ENCODE measurements around the gene SLC2A1.

SLC2A1 gene

GRCh38 chr1:42961312-42962091 is 2.8 kb upstream of the SLC2A1 start:
- TF ChIP-seq GLI4 (tag by site-specific recombination; IDR thresholded peaks at IDR 0.05) (no peak), FEZF1 (tag by site-specific recombination; IDR thresholded peaks at IDR 0.05) (peak; percentile 20; the same call in 1 of the 2 replicates), ZNF626 (tag by site-specific recombination; IDR thresholded peaks at IDR 0.05) (no peak), ZNF23 (tag by site-specific recombination; IDR thresholded peaks at IDR 0.05; ENCODE audit: borderline replicate concordance) (no peak), TRIM28 (IDR thresholded peaks at IDR 0.05; ENCODE audit: borderline replicate concordance, low read length) (0 out of 2 replicates have a peak, but pooled peaks have one; percentile 52), ZNF26 (tag by site-specific recombination; IDR thresholded peaks at IDR 0.05) (no peak), ZNF148 (tag by site-specific recombination; IDR thresholded peaks at IDR 0.05; ENCODE audit: borderline replicate concordance) (no peak), ZFP3 (tag by site-specific recombination; IDR thresholded peaks at IDR 0.05; ENCODE audit: low read depth) (peak; percentile 87), ZNF324 (tag by site-specific recombination; IDR thresholded peaks at IDR 0.05) (no peak), ZBTB1 (tag by site-specific recombination; IDR thresholded peaks at IDR 0.05) (no peak)
- POLR2A ChIA-PET: interaction anchor here (1.9 kb wide), 1 partner anchor 194 kb away, joined by 4 read pairs; the partner anchor contains the start of genes C1orf50 and P3H1
- CTCF ChIA-PET: interaction anchor here (0.7 to 1.1 kb wide), 3 partner anchors 10 to 115 kb away, joined by 3 to 4 read pairs (median 3); no protein-coding TSS in a partner anchor
- H3K27ac ChIP-seq (ENCODE audit: extremely low read depth, low read depth, low read length): no peak overlapping the region; the same call in 1 of the 2 replicates
- peaks cover 11% of the 10 kb centered on the region; the same call in 1 of the 2 replicates for H3K4me1 ChIP-seq (ENCODE audit: control insufficient read depth, insufficient read depth, low read length)
- H3K9me3 ChIP-seq (ENCODE audit: control insufficient read depth, insufficient read depth, low read depth, low read length): no peaks in the 10 kb centered on the region
- H3K4me3 ChIP-seq (ENCODE audit: low read depth, low read length): no peak overlapping the region
- no peaks in the 10 kb centered on the region for H3K36me3 ChIP-seq (ENCODE audit: control insufficient read depth in 2 of 2, insufficient read depth in 1 of 2, low read length in 2 of 2)

- H3K27ac ChIP-seq (ENCODE audit: extremely low read depth, low read depth, low read length): no peak overlapping the region
These were observed 2.1 kb upstream of the SLC2A1 start for GRCh38 chr1:42960566-42961311.

GRCh38 chr1:42960122-42960390 is 1.4 kb upstream of the SLC2A1 start:
- peaks cover 11% of the 10 kb centered on the region; the same call in 1 of the 2 replicates for H3K4me1 ChIP-seq (ENCODE audit: control insufficient read depth, insufficient read depth, low read length)
- no peak overlapping the region for H3K4me3 ChIP-seq (ENCODE audit: low read depth, low read length)
- POLR2A ChIA-PET: interaction anchor here (1.4 kb wide), 1 partner anchor 113 kb away, joined by 6 read pairs; no protein-coding TSS in a partner anchor
- CTCF ChIA-PET: no interaction called here
- H3K36me3 ChIP-seq (ENCODE audit: control insufficient read depth in 2 of 2, insufficient read depth in 1 of 2, low read length in 2 of 2): peaks cover 4 to 7% of the 10 kb centered on the region in 2 experiments; a peak in 1 of 3 replicates
- no peaks in the 10 kb centered on the region for H3K9me3 ChIP-seq (ENCODE audit: control insufficient read depth, insufficient read depth, low read depth, low read length)
- no peak overlapping the region for H3K27ac ChIP-seq (ENCODE audit: extremely low read depth, low read depth, low read length)
- TF ChIP-seq GLIS2 (tag by site-specific recombination; IDR thresholded peaks at IDR 0.05) (no peak), TRIM28 (IDR thresholded peaks at IDR 0.05; ENCODE audit: borderline replicate concordance, low read length) (no peak), PRDM2 (tag by site-specific recombination; IDR thresholded peaks at IDR 0.05; ENCODE audit: borderline replicate concordance) (no peak), PRDM4 (tag by site-specific recombination; IDR thresholded peaks at IDR 0.05) (no peak), IKZF3 (tag by site-specific recombination; IDR thresholded peaks at IDR 0.05) (no peak)

More at GRCh38 chr1:42960566-42961311, 2.1 kb upstream of the SLC2A1 start:
- Histone ChIP-seq H3K36me3 (ENCODE audit: control insufficient read depth in 2 of 2, insufficient read depth in 1 of 2, low read length in 2 of 2) (peaks cover 0 to 2% of the 10 kb centered on the region in 2 experiments; a peak in 1 of 3 replicates), H3K4me3 (ENCODE audit: low read depth, low read length) (no peak overlapping the region), H3K4me1 (ENCODE audit: control insufficient read depth, insufficient read depth, low read length) (peaks cover 11% of the 10 kb centered on the region; the same call in 1 of the 2 replicates), H3K9me3 (ENCODE audit: control insufficient read depth, insufficient read depth, low read depth, low read length) (no peaks in the 10 kb centered on the region)
- CTCF ChIA-PET: interaction anchor here (0.7 to 1.1 kb wide), 2 partner anchors 19 to 47 kb away, joined by 3 to 4 read pairs; no protein-coding TSS in a partner anchor
- POLR2A ChIA-PET: no interaction called here
- no peak for TF ChIP-seq RBAK (tag by site-specific recombination; IDR thresholded peaks at IDR 0.05)
- TF ChIP-seq ZBTB7A (tag by site-specific recombination; IDR thresholded peaks at IDR 0.05; ENCODE audit: low read depth): no peak
- no peak for TF ChIP-seq ZNF311 (tag by site-specific recombination; IDR thresholded peaks at IDR 0.05; ENCODE audit: borderline replicate concordance)
- no peak for TF ChIP-seq ZNF23 (tag by site-specific recombination; IDR thresholded peaks at IDR 0.05; ENCODE audit: borderline replicate concordance)
- TF ChIP-seq ZNF544 (tag by site-specific recombination; IDR thresholded peaks at IDR 0.05): no peak
